ENCODE measurements around the gene CYP2J2.
"Not testable (repeated sequence)": the region's sequence is repeated elsewhere in the genome, so short reads cannot be mapped to it uniquely, and the experiment has no call there.

The CYP2J2 gene

GRCh38 chr1:59857679-59858354 lies 68.8 kb downstream of the CYP2J2 start:
- no peak for DNase-seq (ENCODE audit: low read depth)

- DNase-seq (ENCODE audit: low read depth) = no peak
Observed at GRCh38 chr1:59856725-59857338, 69.7 kb downstream of the CYP2J2 start.

GRCh38 chr1:59855297-59855696 lies 71.3 kb downstream of the CYP2J2 start:
- DNase-seq (ENCODE audit: low read depth) = not testable (repeated sequence)

GRCh38 chr1:59852117-59852516 lies 74.5 kb downstream of the CYP2J2 start:
- no peak for DNase-seq (ENCODE audit: low read depth)

- DNase-seq (ENCODE audit: low read depth) = no peak
Observed at GRCh38 chr1:59846895-59847282, 79.7 kb downstream of the CYP2J2 start.

- no peak for DNase-seq (ENCODE audit: low read depth)
Observed at GRCh38 chr1:59846209-59846894, 80.2 kb downstream of the CYP2J2 start.

GRCh38 chr1:59845091-59845490 lies 81.5 kb downstream of the CYP2J2 start:
- DNase-seq (ENCODE audit: low read depth) = no peak

All from stimulated activated CD8-positive, alpha-beta memory T cell treated with anti-CD3 and anti-CD28 coated beads, Interleukin-4, amount 100 ng/mL, for 24 hours (primary cell).